ENCODE measurements around the gene ARHGAP21.

Gene ARHGAP21

DNA sequence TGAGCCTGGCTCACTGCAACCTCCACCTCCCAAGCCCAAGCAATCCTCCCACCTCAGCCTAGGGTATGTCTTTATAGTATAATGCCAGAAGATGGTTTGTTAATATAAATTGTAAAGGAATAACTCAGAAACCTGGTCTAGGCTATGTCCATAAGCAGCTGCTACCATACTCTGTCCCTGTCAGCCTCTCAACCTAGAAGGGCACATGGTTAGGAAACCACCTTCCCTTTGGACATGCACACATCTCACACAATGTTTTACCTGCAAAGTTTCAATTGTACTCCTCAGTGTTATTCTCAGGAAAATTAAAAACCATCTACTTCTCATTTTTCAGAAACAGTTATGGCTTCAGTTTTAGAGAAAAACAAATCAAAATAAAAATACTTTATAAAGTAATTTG is 40.1 kb downstream of the ARHGAP21 start:
- peaks cover 19% of the 10 kb centered on the region for H3K4me1 Mint-ChIP-seq
- H3K4me3 Mint-ChIP-seq: no peak overlapping the region
- no peak for TF ChIP-seq CTCF (IDR thresholded peaks at IDR 0.05; ENCODE audit: unreplicated experiment in 3 of 3)
- H3K9me3 Mint-ChIP-seq: no peaks in the 10 kb centered on the region
- no peaks in the 10 kb centered on the region for H3K27me3 Mint-ChIP-seq (ENCODE audit: low read depth)
- peaks cover 17% of the 10 kb centered on the region for H3K36me3 Mint-ChIP-seq (ENCODE audit: low read depth)
- H3K27ac Mint-ChIP-seq: no peak overlapping the region

DNA sequence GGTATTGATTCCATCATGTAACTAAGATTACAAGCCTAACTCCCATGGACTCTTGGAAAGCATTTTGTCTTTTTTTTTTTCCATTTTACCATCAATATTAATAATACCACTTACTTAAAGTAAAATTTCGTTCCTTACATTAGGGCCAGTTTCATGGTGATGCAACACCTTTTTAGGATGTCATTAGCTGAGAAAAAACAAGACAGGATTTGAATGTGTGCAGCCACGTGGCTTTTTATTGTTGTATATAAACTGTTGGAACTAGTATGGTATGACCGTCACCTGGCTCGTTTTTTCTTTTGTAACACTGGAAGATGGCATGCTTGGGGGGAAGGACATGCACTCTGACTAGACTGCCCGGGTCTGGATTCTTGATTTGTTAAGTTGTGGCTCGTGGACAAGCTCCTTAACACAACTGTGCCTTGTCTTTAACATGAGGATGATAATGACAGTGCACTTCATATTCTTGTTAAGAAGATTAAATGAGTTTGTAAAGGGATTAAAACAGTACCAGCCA is 42.1 kb downstream of the ARHGAP21 start:
- H3K4me1 Mint-ChIP-seq: peaks cover 19% of the 10 kb centered on the region
- H3K27ac Mint-ChIP-seq: peak overlapping the region in 2 of 3 experiments; percentile 34 to 92
- peaks cover 27% of the 10 kb centered on the region for H3K36me3 Mint-ChIP-seq (ENCODE audit: low read depth)
- H3K4me3 Mint-ChIP-seq: no peak overlapping the region
- no peaks in the 10 kb centered on the region for H3K27me3 Mint-ChIP-seq (ENCODE audit: low read depth)
- no peak for TF ChIP-seq CTCF (IDR thresholded peaks at IDR 0.05; ENCODE audit: unreplicated experiment in 3 of 3)
- H3K9me3 Mint-ChIP-seq: peaks cover 8% of the 10 kb centered on the region

GRCh38 chr10:24680647-24681524 is 42.8 kb downstream of the ARHGAP21 start:
- Mint-ChIP-seq H3K36me3 (ENCODE audit: low read depth) (peaks cover 25% of the 10 kb centered on the region), H3K4me3 (peak overlapping the region in 1 of 3 experiments; percentile 32), H3K4me1 (peaks cover 19% of the 10 kb centered on the region), H3K9me3 (peaks cover 8% of the 10 kb centered on the region), H3K27ac (peak overlapping the region; percentile 34 to 92 (median 50)), H3K27me3 (ENCODE audit: low read depth) (no peaks in the 10 kb centered on the region)
- TF ChIP-seq CTCF (IDR thresholded peaks at IDR 0.05; ENCODE audit: unreplicated experiment in 3 of 3): no peak

- Mint-ChIP-seq H3K27me3 (ENCODE audit: low read depth) (no peaks in the 10 kb centered on the region), H3K27ac (no peak overlapping the region), H3K4me3 (no peak overlapping the region), H3K9me3 (peaks cover 11% of the 10 kb centered on the region), H3K36me3 (ENCODE audit: low read depth) (peaks cover 21% of the 10 kb centered on the region), H3K4me1 (peaks cover 19% of the 10 kb centered on the region)
- TF ChIP-seq CTCF (IDR thresholded peaks at IDR 0.05; ENCODE audit: unreplicated experiment in 3 of 3): no peak
These were observed 44.9 kb downstream of the ARHGAP21 start for GRCh38 chr10:24678757-24679156.

- Mint-ChIP-seq H3K36me3 (ENCODE audit: low read depth) (peaks cover 26% of the 10 kb centered on the region), H3K9me3 (peaks cover 11% of the 10 kb centered on the region), H3K4me1 (peaks cover 11% of the 10 kb centered on the region), H3K27ac (no peak overlapping the region), H3K4me3 (no peak overlapping the region), H3K27me3 (ENCODE audit: low read depth) (no peaks in the 10 kb centered on the region)
- no peak for TF ChIP-seq CTCF (IDR thresholded peaks at IDR 0.05; ENCODE audit: unreplicated experiment in 3 of 3)
These were observed 48.6 kb downstream of the ARHGAP21 start for GRCh38 chr10:24674892-24675632.
